GM21576 (cell line): ENCODE measurements around the gene ZCCHC24.
"Not testable (repeated sequence)": the region's sequence is repeated elsewhere in the genome, so short reads cannot be mapped to it uniquely, and the experiment has no call there.

ENCODE experiments used
- ATAC-seq: cut with Tn5 transposase; IDR thresholded peaks from one replicate; pipeline ENCODE4 v1.9.1; 2021; ENCODE audit warnings: mild to moderate bottlenecking, moderate library complexity; ENCODE audit not compliant: unreplicated experiment

The ZCCHC24 gene

GRCh38 chr10:79350407-79351154, 94.8 kb downstream of the ZCCHC24 start:
- no peak for ATAC-seq

- ATAC-seq: no peak
These were observed 95.5 kb downstream of the ZCCHC24 start for GRCh38 chr10:79349766-79350406.

GRCh38 chr10:79349072-79349491, 96.3 kb downstream of the ZCCHC24 start:
- ATAC-seq: no peak

GRCh38 chr10:79348640-79348988, 96.8 kb downstream of the ZCCHC24 start:
- no peak for ATAC-seq

- ATAC-seq: peak; percentile 76
These were observed 97.4 kb downstream of the ZCCHC24 start for GRCh38 chr10:79347894-79348639.

- ATAC-seq: peak; percentile 76
These were observed 98.1 kb downstream of the ZCCHC24 start, which contains the start of gene PPIF for GRCh38 chr10:79347226-79347893. Gene PPIF (plus strand): TSS chr10:79347469. CDS start chr10:79347549, 80 bp downstream.

- ATAC-seq: no peak
These were observed 98.8 kb downstream of the ZCCHC24 start for GRCh38 chr10:79346388-79347225.

GRCh38 chr10:79346012-79346340, 99.4 kb downstream of the ZCCHC24 start:
- ATAC-seq: no peak

GRCh38 chr10:79345241-79346011, 100.0 kb downstream of the ZCCHC24 start:
- no peak for ATAC-seq

- ATAC-seq: no peak
These were observed 100.8 kb downstream of the ZCCHC24 start for GRCh38 chr10:79344502-79345195.

- no peak for ATAC-seq
These were observed 102.4 kb downstream of the ZCCHC24 start for GRCh38 chr10:79342811-79343561.

GRCh38 chr10:79342295-79342761, 103.1 kb downstream of the ZCCHC24 start:
- ATAC-seq: no peak

- ATAC-seq: no peak
These were observed 104.7 kb downstream of the ZCCHC24 start for GRCh38 chr10:79340646-79341244.

GRCh38 chr10:79339266-79339665, 106.2 kb downstream of the ZCCHC24 start:
- ATAC-seq: no peak

GRCh38 chr10:79337783-79338469, 107.5 kb downstream of the ZCCHC24 start:
- not testable (repeated sequence) for ATAC-seq

GRCh38 chr10:79336739-79337138, 108.7 kb downstream of the ZCCHC24 start:
- no peak for ATAC-seq

GRCh38 chr10:79336276-79336675, 109.1 kb downstream of the ZCCHC24 start:
- no peak for ATAC-seq
